A673 (cell line): ENCODE measurements around the gene KIAA1328. TPM values are rescaled to one million over a fixed set of nuclear protein-coding genes. Genes with fewer than 3 reads are reported as not detected.

Source experiments
- BruUV-seq: library from RNA; stranded (reverse); fragments of 400-500 nt; replicated peaks from 2 replicates; lab custom pipeline; 2021; lab: Mats Ljungman, UMichigan
- CTCF ChIA-PET: fragments of 300-600 bp; sonication (Branson Sonifier 250); formaldehyde crosslinking; loops from one replicate; lab custom pipeline; 2022; ENCODE audit warnings: antibody characterized with exemption; lab: Charles Lee
- POLR2A ChIA-PET: fragments of 300-600 bp; sonication (Branson Sonifier 250); formaldehyde crosslinking; loops from one replicate; lab custom pipeline; 2022; ENCODE audit warnings: antibody characterized with exemption; ENCODE audit not compliant: low non-redundant PET; lab: Charles Lee
- DNase-seq: peaks from one replicate; pipeline ENCODE4 v3.0.0-alpha.2; 2015; ENCODE audit warnings: low spot score
- H3K27ac ChIP-seq: fragments of 200-600 bp; sonication (generic); 2 replicates; pipeline ENCODE4 v1.5.1; 2016; ENCODE audit warnings: mixed run types, low read depth, mild to moderate bottlenecking, mixed read lengths, antibody characterized with exemption, low read length; ENCODE audit not compliant: poor library complexity, severe bottlenecking
- H3K27me3 ChIP-seq: fragments of 200-600 bp; sonication (generic); replicated peaks from 2 replicates; pipeline ENCODE4 v1.6.1; 2017; ENCODE audit warnings: mixed run types, low read depth, mild to moderate bottlenecking, mixed read lengths, antibody characterized with exemption, low read length; ENCODE audit not compliant: insufficient read depth, poor library complexity
- H3K36me3 ChIP-seq: fragments of 200-600 bp; sonication (generic); 2 replicates; pipeline ENCODE4 v1.6.1; 2016; ENCODE audit warnings: mixed run types, mild to moderate bottlenecking, mixed read lengths, antibody characterized with exemption, low read length; ENCODE audit not compliant: insufficient read depth, poor library complexity, severe bottlenecking
- H3K4me1 ChIP-seq: fragments of 200-600 bp; sonication (generic); 2 replicates; pipeline ENCODE4 v1.6.1; 2017; ENCODE audit warnings: mixed run types, mild to moderate bottlenecking, mixed read lengths, antibody characterized with exemption, low read length; ENCODE audit not compliant: insufficient read depth, poor library complexity, severe bottlenecking
- H3K4me3 ChIP-seq: fragments of 200-600 bp; sonication (generic); 2 replicates; pipeline ENCODE4 v1.5.1; 2016; ENCODE audit warnings: low read depth, mixed run types, mild to moderate bottlenecking, mixed read lengths, low read length; ENCODE audit not compliant: poor library complexity, severe bottlenecking
- H3K9me3 ChIP-seq: fragments of 200-600 bp; sonication (generic); 2 replicates; pipeline ENCODE4 v1.6.1; 2016; ENCODE audit warnings: mixed run types, low read depth, mild to moderate bottlenecking, mixed read lengths, antibody characterized with exemption, low read length; ENCODE audit not compliant: poor library complexity, severe bottlenecking
- CTCF ChIP-seq: fragments of 300-800, 200-600 bp; sonication (generic); conservative IDR thresholded peaks from 2 replicates; pipeline ENCODE4 v1.5.1; 2017; ENCODE audit warnings: low read depth, mild to moderate bottlenecking, antibody characterized with exemption, low read length, moderate library complexity, mixed read lengths
- EZH2 ChIP-seq: fragments of 200-600 bp; sonication (generic); IDR thresholded peaks from 2 replicates; pipeline ENCODE4 v1.6.1; 2017; ENCODE audit warnings: borderline replicate concordance, low read depth, mild to moderate bottlenecking, mixed read lengths, antibody characterized with exemption, low read length; ENCODE audit not compliant: poor library complexity, severe bottlenecking
- intact Hi-C: fragments of 100-400 bp; cut with micrococcal nuclease; formaldehyde crosslinking; loops from one replicate; pipeline ENCODE4 v1.10.0; 2022; ENCODE audit not compliant: unreplicated experiment
- total RNA-seq: library from RNA; stranded (reverse); gene quantifications from 2 replicates; pipeline ENCODE4 v1.2.3, GENCODE V29; 2021

The KIAA1328 gene
- total RNA-seq, 1 experiment from 2014 or later, result 6.5 TPM

GRCh38 chr18:37176621-37176934 is 347.7 kb downstream of the KIAA1328 start:
- Histone ChIP-seq H3K4me1 (no peaks in the 10 kb centered on the region), H3K27me3 (no peaks in the 10 kb centered on the region), H3K36me3 (no peaks in the 10 kb centered on the region), H3K9me3 (no peaks in the 10 kb centered on the region), H3K27ac (no peak overlapping the region), H3K4me3 (no peak overlapping the region)
- TF ChIP-seq CTCF (no peak), EZH2 (no peak)
- ChIA-PET CTCF (no interaction called here), POLR2A (no interaction called here)
- intact Hi-C loops, result no loop called here
- BruUV-seq, result no TSS peak
- no peak for DNase-seq

- no TSS peak for BruUV-seq
- CTCF ChIA-PET, result no interaction called here
These were observed 350.5 kb downstream of the KIAA1328 start for GRCh38 chr18:37179384-37179783.

GRCh38 chr18:37180086-37180485 is 351.2 kb downstream of the KIAA1328 start:
- no peaks in the 10 kb centered on the region for H3K9me3 ChIP-seq
- H3K27ac ChIP-seq, result no peak overlapping the region
- POLR2A ChIA-PET, result no interaction called here
- TF ChIP-seq EZH2 (no peak), CTCF (no peak)
- no TSS peak for BruUV-seq
- no peaks in the 10 kb centered on the region for H3K27me3 ChIP-seq
- no peaks in the 10 kb centered on the region for H3K36me3 ChIP-seq
- no peaks in the 10 kb centered on the region for H3K4me1 ChIP-seq
- intact Hi-C loops, result no loop called here
- no peak for DNase-seq
- CTCF ChIA-PET, result no interaction called here
- H3K4me3 ChIP-seq, result no peak overlapping the region

More at GRCh38 chr18:37179384-37179783, 350.5 kb downstream of the KIAA1328 start:
- H3K27ac ChIP-seq, result no peak overlapping the region
- intact Hi-C loops, result no loop called here
- TF ChIP-seq EZH2 (no peak), CTCF (no peak)
- no peak overlapping the region for H3K4me3 ChIP-seq
- DNase-seq, result no peak
- no peaks in the 10 kb centered on the region for H3K27me3 ChIP-seq
- no peaks in the 10 kb centered on the region for H3K36me3 ChIP-seq
- H3K4me1 ChIP-seq, result no peaks in the 10 kb centered on the region
- no peaks in the 10 kb centered on the region for H3K9me3 ChIP-seq
- POLR2A ChIA-PET, result no interaction called here
